T follicular helper cell (primary cell): Measurements from ENCODE around the gene SCUBE1.

Experiments
- DNase-seq: peaks from one replicate; pipeline ENCODE4 v3.0.0-alpha.2; 2020; ENCODE audit warnings: low read depth

Gene SCUBE1

DNA sequence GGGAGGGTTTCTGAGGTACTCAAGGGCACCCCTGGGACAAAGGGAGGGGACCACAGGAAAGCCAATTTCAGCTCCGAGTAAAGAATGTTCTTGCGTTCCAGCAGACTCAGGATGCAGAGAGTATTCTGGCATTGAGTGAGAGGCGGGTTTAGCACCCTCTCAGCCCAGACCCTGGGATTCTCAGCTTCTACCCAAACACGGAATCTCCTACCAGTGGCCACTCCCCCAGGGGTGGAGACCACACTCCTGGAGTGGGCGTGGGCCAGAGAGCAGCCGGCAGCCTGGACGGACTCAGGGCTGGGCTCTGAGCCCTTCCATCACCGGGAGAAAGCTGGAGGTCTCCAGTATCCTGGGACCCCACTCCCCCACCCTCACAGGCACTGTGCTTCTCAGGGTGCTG, 130.1 kb downstream of the SCUBE1 start:
- DNase-seq, result no peak

DNA sequence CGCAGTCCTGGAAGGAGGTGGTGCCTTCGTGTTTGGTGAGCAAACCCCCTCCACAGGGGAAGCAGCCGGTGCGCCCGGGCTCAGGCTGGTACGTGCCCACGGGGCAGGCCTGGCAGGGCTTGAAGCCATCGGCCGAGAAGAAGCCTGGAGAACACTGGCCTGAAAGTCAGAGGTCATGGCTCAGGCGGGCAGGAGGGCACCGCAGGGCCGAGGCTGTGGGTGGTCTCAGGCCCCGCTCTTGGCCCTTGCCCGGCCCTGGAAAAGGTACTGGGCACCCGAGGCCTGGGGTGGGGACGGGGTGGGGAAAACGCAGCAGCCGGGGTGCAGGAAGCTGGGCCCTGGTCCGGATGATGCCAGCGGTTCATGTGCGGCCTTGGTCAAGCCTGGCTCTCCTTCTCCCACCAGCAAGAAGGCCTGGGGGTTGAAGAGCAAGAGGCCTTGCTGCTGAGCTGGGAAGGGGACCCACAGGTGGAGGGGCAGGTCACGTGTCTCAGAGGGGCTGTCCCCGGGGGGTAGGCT, 130.7 kb downstream of the SCUBE1 start:
- no peak for DNase-seq

DNA sequence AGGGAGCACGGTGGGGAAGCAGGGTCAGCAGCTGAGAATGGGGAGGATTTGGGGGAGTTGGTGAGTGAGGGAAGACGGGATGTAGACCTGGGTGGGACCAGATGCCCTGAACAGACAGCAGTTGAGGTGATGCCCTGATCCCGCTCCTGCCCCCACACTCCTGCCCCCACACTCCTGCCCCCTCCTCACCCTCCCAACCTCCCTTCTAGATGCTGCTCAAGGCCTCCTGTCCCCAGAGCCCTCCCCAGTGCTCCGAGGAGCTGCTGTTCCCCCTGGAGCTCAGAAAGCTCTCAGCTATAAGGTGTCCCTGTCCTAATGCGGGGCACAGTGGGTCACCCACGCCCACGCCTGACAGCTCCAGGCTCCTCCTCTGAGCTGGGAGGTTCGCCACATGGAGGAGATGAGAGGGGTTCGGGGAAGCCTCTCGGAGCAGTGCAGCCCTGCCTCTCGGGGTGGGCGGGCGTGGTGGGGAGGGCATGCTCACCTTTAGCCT, 131.2 kb downstream of the SCUBE1 start:
- DNase-seq, result no peak

DNA sequence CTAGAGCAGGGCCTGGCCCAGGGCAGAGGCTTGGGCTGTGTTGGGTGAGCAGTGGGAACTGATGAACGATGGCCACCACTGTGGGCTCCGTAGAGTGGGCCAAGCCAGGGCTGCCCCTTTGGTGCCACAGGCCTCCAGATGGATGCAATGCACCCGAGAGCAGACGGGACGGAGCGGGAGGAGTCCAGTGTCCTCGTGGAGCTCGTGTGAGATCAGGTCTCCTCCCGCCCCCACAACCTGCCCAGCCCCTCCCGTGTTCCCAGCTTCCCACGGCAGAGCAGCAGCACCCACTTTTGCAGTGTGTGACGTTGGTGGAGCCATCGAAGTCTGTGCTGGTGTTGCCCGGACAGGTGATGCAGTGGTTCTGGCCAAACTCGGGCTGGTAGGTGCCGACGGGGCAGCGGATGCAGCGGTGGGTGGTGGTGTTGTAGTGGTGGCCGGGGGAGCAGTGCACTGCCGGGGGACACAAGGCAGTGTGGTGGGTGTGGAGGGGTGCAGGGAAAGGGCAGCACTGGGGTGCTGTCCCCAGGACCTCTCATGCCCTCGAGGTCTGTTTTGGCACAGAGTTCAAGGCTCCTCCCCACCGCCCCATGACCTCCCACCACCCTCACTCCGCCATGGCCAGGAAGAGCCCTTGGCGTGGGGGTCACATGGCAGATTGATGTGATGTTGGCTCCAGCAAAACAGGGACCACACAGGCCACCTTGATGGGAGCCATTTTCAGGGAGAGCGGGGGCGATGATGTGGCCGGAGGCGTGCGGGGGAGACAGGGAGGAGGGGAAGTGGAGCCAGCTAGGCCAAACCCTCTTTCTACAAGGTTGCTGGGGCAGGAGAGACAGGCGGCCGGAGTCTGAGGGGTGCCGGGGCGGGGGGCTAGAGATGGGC, 132.3 kb downstream of the SCUBE1 start:
- no peak for DNase-seq

DNA sequence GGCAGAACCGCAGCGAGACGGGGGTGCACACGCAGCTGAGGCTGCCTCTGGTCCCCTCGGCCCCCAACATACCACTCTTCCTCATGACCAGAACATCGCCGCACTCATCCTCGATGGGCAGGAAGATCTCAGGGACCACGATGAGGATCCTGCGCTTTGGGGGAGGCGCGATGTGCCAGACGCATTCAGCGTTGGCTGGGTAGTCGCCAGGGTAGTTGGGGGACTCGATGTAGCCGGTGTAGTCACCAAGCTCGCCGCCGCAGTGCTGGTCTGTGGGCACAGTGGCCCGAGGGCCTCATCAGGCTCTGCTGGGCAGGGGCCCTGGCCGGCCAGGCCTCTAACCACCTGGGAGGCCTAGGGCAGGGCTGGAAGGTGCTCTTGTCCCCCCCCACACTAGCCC, 133.2 kb downstream of the SCUBE1 start:
- DNase-seq, result no peak

DNA sequence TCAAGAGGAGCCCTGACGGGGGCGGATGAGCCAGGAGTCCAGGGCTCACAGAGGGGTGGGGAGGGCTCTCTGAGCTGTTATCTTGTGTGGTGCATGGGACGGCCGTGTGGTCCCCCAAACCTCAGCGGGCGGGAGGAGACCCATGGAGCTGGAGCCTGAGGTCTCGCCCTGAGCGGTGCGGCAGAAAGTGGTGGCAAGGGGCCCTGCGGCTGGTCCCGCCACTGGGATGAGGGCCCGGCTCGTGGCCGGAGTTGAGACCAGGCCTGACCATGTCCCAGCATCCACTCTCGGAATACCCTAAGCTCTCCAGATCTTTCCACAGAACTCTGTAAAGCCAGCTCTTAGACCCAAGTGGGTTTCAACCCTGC, 133.7 kb downstream of the SCUBE1 start:
- no peak for DNase-seq

DNA sequence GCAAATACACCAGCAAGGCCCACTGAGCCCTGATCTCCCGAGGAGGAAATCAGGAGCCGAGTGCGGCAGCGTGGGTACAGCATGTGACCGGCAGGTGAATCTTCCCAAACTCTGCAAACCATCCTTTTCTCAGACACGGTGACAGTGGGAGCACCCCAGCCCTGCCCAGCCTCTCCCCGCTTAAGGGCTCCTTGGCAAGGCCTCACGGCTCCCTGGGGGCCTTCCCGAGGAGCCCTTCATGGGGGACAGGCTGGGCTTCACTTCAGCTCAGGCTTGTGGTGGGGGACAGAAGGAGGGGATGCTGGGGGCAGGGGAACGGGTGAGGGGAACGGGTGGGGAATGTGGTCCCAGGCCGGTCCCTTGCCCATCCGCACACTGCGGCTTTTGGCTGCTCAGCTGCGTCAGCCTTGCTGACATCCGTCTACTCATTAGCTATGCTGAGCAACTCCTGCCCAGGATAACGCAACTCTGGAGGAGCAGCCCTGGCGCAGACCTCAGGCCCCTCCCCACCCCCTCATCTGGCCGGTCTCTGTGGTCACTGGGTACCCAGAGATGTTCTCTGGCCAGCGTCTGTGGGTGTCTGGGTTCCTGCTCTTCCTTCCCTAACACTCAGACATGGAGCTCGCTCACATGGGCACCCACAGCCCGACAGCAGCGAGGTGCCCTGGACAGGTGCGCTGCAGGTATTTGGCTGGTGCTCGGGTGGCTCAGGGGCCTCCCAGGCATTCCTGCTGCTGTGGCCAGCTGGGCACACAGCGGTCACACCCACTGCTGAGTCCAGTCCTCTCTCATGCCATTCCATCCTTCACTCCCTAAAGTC, 134.3 kb downstream of the SCUBE1 start:
- no peak for DNase-seq

DNA sequence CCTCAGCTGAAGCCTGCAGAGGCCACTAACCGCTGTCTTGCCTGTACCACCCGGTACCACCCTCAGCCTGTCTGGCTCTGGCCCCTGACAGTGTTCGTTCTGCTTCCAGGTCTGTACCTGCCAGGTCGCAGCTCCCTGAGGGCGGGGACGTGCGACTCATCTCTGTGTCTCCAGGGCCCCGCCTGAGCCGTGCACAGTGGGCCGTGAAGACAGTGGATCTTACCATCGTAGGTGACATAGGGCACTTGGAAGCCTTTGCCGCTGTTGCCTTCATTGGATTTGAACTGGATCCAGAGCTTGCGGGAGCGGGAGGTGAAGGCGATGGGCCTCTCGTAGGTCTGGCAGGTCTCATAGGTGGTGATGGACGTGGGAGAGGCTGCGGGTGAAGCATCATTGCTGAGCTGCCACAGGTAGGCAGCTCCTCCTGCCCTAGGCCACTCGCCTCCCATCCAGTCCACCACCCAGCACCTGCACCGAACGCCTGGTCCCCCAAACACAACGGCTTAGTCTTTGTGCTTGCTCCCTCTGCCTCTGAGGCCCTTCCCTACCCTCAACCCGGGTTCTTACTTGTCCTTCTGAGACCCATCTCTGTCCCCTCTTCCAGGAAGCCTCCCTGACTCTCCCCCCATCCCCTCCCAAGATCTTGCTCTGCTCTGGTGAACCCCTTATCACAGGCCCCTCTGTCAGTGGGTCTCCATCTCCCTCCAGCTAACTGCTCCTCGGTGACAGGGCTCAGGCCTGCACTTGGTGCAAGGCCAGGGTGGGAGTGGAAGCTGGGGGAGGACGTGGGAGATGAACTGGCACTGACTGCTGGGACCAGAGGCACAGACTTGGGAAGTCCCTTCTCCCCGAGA, 135.1 kb downstream of the SCUBE1 start:
- DNase-seq, result no peak

DNA sequence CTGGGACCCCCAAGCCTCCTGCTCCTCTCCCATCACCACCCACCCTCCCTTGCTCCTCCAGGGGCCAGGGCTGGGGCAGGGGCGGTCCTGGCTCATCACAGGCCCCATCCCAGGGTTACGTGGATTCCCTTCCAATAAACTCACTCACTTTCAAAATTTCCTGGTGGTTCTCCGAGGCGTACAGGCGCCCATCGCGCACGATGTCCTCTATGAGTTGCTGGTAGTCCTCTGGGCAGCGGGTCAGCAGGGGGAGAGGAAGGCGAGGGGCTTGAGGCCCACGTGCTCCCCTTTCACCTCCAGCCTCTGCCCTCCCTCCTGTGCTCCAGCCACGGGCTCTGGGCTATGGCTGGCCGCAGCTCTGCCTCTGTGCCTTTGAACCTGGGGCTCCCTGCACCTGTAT, 135.8 kb downstream of the SCUBE1 start:
- DNase-seq, result no peak

DNA sequence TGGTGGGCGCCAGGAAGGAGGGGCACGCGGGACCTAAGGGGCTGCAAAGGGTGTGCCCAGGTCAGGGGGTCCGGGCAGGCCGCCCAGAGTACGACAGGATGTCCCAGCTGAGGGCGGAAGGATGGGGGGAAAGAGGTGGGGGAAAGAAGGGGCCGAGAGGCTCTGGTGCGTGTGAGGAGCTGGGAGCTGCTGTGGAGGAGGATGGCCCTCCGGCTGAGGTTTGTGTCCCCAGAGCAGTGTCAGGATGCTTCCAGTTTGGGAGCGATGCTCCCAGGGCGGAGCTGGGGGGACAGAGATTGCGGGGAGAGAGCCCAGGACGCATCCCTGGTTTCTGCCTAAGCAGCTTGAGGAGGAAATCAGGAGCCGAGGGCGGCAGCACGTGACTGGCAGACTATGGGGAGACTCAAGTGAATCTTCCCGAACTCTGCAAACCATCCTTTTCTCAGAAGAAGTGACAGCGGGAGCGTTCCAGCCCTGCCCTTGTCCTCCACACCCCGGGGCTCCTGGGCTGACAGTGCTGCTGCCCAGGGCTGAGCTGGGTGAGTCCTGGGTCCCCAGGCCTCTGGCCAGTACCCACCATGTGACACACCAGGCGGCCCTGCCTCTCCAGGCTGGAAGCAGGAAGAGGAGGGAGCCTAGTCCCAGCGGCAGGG, 136.5 kb downstream of the SCUBE1 start:
- DNase-seq, result no peak

DNA sequence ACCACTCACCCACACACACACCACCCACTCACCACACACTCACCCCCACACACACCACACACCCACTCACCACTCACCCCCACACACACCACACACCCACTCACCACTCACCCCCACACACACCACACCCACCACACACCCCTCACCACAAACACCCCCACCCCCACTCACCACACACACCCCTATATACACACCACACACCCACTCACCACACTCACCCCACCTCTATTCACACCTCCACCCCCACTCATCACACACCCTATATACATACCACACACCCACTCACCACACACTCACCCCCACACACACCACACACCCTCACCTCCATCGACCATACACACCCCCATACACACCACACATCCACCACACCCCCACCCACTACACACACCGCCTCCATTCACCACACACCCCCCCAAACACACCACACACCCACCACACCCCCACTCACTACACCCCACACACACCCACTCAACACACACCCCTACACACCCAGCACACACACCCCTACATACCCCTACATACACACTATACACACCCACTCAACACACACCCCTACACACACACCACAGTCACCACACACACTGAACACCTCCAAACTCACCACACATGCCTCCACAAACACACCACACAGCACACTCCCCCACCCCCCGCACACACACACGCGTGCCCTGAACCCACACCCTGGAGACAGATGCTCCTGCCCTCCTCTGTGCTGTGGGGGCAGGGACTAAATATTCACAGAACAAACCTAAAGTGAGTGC, 137.2 kb downstream of the SCUBE1 start:
- no peak for DNase-seq

DNA sequence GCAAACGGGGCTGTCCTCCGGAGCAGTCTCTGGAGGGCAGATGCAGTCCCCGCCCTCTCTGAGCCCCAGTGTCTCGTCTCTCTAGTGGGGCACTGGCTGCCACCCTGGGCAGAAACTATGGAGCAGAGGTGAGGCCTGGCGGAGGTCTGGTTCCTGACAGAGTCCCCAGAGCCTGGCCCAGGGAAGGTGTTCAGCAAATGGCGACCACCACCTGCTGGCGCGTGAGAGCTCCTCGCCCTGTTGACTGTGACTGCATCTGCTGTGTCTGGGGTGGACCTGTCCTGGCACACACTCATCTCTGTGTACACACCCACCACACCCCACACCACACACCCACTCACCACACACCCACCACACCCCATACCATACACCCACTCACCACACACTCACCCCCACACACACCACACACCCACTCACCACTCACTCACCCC, 137.9 kb downstream of the SCUBE1 start:
- no peak for DNase-seq

DNA sequence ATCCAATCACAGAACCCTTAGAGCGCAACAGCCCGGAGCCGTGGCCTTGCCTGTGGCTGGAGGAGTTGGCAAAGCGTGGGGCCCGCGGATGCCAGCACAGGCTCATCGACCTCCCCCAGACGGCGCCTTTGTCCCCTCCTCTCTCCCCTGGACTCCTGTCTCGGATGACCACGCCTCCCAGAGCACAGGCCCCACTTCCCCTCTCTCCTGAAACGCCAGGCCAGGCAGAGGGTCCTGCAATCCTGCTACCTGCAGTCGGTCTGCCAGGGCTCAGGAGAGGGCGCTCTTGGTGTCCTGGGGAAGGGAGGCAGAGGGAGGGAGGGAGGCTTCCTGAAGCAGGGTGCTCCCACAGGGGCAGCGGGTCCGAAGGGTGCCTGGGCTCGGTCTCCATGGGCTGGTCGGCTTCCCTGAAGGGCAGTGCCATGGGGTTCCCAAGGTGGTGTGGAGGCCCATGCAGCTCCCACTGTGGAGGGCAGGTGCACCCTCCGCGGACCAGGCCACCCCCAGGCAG, 139.6 kb downstream of the SCUBE1 start:
- no peak for DNase-seq

DNA sequence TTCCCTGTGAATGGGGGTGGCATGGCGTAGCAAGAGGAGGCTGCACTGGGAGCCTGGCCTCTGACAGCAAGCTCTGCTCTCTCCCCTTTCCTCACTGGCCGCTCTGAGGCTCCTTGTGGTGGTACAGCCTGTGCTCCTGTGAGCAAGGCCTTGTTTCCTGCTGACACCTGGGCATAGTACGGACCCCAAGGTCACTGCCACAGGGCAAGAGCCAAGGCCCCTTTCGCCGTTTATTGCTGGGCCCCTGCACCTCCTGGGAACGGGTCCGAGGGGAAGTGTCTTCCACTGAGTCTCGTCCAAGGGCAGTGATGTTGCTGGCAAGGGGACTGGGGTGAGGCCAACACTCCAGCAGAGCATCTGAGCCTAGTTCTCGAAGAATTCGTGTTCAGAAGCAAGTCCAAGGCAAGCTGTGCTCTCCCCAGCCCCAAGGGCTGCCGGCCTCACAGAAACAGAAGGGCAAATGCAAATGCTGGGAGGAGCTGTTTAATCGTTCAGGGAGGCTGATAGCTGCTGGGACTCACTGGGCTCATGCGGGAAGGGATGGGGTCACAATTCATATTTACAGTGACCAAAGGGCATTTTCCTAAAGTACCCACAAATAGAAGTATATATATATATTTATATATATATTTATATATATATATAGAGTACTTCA, 140.3 kb downstream of the SCUBE1 start:
- no peak for DNase-seq

DNA sequence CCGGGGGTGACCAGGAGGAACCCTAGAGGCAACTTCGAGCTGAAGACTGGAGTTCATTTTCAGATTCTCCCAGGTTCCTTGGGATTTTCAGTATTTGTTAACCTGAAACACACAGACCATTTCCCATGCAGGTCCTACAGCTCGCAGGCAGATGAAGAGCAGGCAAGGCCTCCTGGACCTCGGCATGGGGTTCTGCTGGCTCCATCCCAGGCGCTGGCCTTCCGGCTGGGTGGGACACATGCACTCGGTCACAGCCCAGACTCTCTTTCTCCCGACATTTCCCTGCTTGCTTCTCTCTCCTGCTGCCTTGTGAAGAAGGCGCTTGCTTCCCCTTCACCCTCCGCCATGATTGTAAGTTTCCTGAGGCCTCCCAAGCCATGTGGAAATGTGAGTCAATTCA, 140.8 kb downstream of the SCUBE1 start:
- DNase-seq, result no peak

DNA sequence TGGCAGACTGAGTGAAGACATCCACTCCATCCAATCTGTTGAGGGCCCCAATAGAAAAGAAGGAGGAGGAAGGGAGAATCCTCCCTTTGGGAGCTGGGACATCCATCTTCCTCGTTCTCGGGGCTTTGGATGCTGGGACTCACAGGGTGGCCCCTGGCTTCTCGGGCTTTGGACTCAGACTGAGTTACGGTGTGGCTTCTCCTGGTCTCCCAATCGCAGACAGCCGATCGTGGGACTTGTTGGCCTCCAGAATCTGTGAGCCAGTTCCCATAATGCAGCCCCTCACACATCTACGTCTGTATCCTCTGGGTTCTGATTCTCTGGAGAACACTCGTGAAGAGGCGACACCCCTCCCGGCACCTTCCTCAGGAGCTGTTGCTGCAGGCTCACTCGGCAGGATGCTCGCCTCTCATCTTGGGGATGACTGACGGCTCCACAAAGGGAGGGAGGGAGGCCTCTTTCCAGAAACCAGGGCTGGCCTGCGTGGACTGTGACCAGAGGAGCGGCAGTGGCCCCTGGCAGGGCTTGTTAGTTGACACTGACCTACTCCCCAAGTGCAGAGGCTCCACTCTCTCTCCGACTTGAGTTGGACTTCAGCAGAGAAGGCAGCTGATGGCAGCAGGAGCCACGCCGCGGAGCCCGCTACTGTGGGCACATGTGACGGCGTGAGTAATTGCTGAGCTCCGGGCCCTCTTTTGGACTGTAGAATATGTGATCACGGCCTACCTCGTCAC, 141.5 kb downstream of the SCUBE1 start:
- DNase-seq, result no peak

DNA sequence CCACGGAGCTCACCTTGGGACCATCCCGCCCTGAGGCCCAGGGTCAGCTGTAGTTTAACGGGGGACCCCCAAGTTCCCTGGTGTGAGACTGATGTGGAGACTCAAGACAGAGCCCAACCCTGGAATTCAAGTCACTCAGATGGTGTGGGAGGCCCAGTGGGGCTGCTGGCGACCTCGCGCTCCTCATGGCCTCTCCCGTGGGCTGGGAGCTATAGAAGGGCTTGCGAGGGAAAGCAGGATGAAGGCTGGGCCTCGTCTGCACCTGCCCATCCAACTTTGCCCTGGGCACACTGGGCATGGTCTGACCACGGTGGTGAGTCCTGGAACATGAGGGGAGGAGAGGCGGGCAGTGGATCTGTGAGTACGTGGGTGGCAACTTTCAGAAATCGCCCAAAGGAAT, 142.6 kb downstream of the SCUBE1 start:
- DNase-seq, result no peak

DNA sequence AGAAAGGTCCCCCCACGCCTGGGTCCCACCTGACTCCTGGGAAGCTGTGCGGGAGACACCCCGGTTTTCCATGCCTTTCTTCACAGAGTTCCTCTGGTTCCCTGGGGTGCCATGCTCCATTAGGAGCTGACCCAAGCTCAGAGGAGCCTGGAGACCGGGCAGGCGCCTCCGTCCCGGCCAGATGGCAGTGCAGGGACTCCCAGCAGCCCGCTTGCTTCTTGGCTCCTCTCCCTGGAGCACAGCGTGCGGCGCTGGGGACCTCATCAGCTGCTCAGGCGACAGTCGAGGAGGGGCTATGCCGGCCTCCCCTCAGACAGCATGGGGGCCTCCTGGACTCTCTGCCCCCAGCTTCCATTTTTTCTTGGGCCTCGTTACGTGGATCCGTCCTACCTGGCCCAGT, 143.1 kb downstream of the SCUBE1 start:
- DNase-seq, result no peak

DNA sequence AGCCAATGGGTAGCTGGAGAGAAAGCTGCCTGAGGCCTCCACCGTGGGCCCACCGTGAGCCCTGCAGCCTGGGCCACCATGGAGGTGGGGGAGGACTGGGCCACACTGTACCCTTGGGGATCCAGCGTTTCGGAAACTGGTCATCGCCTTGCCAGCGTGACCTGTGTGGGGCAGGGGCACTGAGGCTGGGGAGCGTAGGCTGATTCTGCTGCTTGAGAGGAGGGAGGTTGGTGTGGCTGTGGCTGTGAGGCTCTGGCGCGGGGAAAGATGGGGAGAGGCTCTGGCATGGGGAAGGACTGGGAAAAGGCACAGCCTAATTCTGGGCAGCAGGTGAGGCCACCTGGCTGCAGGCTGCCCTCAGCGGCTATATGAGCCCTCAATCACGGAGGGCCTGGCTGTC, 143.6 kb downstream of the SCUBE1 start:
- no peak for DNase-seq
